Stimulated activated naive CD8-positive, alpha-beta T cell treated with anti-CD3 and anti-CD28 coated beads, Interleukin-15, amount 100 ng/mL, for 72 hours (primary cell): ENCODE results near the gene TRIM65.

ENCODE experiments used
- ATAC-seq: fragments of 150-1000 bp; cut with Tn5 transposase; 2 replicates; pipeline ENCODE4 v1.10.0; 2021; ENCODE audit warnings: mild to moderate bottlenecking, moderate library complexity
- DNase-seq, 2 donors: peaks; one replicate each; pipeline ENCODE4 v3.0.0; 2021 to 2022
- H3K27ac Mint-ChIP-seq, 2 donors: one replicate each; pipeline ENCODE4 v1.8.0; 2022; ENCODE audit warnings: mild to moderate bottlenecking in 2 of 2, mixed read lengths in 2 of 2, moderate library complexity in 2 of 2
- H3K27me3 Mint-ChIP-seq: one replicate; pipeline ENCODE4 v1.8.0; 2022; ENCODE audit warnings: mixed read lengths
- H3K4me1 Mint-ChIP-seq: one replicate; pipeline ENCODE4 v1.8.0; 2022; ENCODE audit warnings: mild to moderate bottlenecking, mixed read lengths
- H3K4me3 Mint-ChIP-seq, 2 donors: one replicate each; pipeline ENCODE4 v1.8.0; 2022; ENCODE audit warnings: mild to moderate bottlenecking in 2 of 2, mixed read lengths in 2 of 2, moderate library complexity in 1 of 2
- H3K9me3 Mint-ChIP-seq, 2 donors: one replicate each; pipeline ENCODE4 v1.8.0; 2022; ENCODE audit warnings: mixed read lengths in 2 of 2

TRIM65 gene

GRCh38 chr17:75846692-75847613 is 49.8 kb downstream of the TRIM65 start:
- H3K4me1 Mint-ChIP-seq: peaks cover 43% of the 10 kb centered on the region
- no peak overlapping the region for H3K4me3 Mint-ChIP-seq
- no peak for ATAC-seq
- H3K9me3 Mint-ChIP-seq: no peaks in the 10 kb centered on the region
- H3K27me3 Mint-ChIP-seq: no peaks in the 10 kb centered on the region
- DNase-seq: no peak
- peak overlapping the region in 1 of 2 donors; percentile 59 for H3K27ac Mint-ChIP-seq

GRCh38 chr17:75845933-75846691 is 50.6 kb downstream of the TRIM65 start:
- Mint-ChIP-seq H3K4me3 (no peak overlapping the region), H3K27me3 (no peaks in the 10 kb centered on the region), H3K4me1 (peaks cover 45% of the 10 kb centered on the region), H3K27ac (peak overlapping the region in 1 of 2 donors; percentile 92), H3K9me3 (no peaks in the 10 kb centered on the region)
- no peak for DNase-seq
- no peak for ATAC-seq

- ATAC-seq: peak; percentile 69
- peak; percentile 58 to 80 for DNase-seq
- H3K9me3 Mint-ChIP-seq: no peaks in the 10 kb centered on the region
- no peaks in the 10 kb centered on the region for H3K27me3 Mint-ChIP-seq
- H3K27ac Mint-ChIP-seq: peak overlapping the region; percentile 59 to 61
- H3K4me1 Mint-ChIP-seq: peaks cover 50% of the 10 kb centered on the region
- peak overlapping the region; percentile 88 to 98 for H3K4me3 Mint-ChIP-seq
These were observed 51.6 kb downstream of the TRIM65 start for GRCh38 chr17:75845058-75845711.

DNA sequence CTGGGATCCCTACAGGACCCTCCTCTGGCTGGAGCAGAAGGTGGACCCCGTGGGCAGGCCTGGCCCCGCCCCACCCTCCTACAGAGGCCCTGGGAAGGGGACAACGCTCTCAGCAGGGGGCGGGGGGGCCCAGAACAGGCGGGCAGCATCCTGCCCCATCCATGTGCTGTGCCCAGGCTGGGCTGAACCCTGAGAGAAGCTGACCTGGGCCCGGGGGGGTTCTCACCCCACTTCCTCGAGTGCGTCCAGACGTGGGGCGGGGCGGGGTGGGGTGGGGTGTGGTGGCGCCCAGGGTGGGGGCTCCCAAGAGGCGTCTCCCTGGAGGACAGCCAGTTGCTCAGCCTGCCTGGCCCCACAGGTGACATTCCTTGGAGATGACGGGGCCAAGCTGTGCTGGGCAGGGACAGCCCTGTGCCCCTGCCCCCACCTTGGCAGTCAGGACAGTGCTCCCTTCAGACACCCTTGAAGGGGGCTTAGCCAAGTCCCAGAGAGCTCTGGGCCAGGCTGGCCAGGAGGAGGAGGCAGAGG is 52.2 kb downstream of the TRIM65 start:
- Mint-ChIP-seq H3K9me3 (no peaks in the 10 kb centered on the region), H3K27me3 (no peaks in the 10 kb centered on the region), H3K4me1 (peaks cover 51% of the 10 kb centered on the region), H3K4me3 (peak overlapping the region; percentile 88 to 98), H3K27ac (peak overlapping the region; percentile 99)
- DNase-seq (no peak), ATAC-seq (peak; percentile 46)

DNA sequence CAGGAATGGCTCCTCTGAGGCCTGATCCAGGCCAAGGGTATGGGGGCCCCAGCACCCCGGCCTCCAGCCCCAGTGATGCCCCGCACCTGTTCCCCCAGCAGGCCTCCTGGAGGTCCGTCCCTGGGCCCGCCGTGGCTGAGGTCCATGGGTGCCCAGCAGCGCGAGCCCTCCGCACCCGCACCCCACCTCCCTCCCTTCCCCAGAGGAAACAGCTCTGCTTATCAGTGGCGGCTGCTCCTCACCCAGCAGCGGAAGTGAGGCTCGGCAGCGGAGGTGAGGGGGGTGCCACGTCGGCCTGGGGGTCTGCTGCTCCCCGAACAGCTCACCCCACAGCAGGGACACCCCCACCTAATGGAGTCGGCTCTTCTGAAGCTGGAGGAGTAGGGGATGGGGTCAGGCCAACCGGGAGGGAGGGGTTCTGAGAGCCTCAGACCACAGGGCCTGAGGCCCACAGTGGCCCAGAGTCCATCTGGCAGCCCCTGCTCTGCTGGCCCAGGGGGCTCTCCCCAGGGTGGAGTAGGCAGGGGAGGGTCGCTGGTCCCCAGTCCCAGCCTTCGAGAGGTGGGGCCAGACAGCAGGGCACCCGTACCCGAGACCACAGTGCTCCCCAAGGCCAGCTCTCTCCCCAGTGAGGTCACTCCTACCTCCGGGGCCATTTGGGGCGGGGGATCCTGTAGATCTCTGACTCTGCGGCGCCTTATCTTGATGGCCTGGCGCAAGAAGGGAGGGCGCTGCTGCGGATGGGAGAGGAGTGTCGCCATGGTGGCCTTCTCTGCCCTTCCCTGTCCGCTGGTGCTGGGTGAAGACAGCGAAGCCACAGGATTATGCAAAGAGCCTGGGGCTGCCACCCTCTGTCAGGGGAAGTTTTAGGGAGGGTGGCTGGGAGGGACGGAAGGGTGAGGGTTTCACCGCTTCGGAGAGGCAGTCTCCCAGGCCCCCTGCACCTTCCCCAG is 52.9 kb downstream of the TRIM65 start, which contains the start of gene UNC13D:
Gene UNC13D, minus strand, starts transcription at position 828 of the 953 bp plus-strand sequence. Its CDS starts 67 bp downstream, at position 761.
- H3K27me3 Mint-ChIP-seq: no peaks in the 10 kb centered on the region
- peak within 1 kb of the TSS; percentile 99 for H3K27ac Mint-ChIP-seq
- H3K4me1 Mint-ChIP-seq: peaks cover 53% of the 10 kb centered on the region
- DNase-seq: peak; percentile 55 to 65
- H3K9me3 Mint-ChIP-seq: no peaks in the 10 kb centered on the region
- H3K4me3 Mint-ChIP-seq: peak within 1 kb of the TSS; percentile 88 to 98
- peak; percentile 71 for ATAC-seq

GRCh38 chr17:75842963-75843576 is 53.7 kb downstream of the TRIM65 start:
- peaks cover 50% of the 10 kb centered on the region for H3K4me1 Mint-ChIP-seq
- no peaks in the 10 kb centered on the region for H3K9me3 Mint-ChIP-seq
- peak; percentile 44 for ATAC-seq
- no peaks in the 10 kb centered on the region for H3K27me3 Mint-ChIP-seq
- peak overlapping the region; percentile 88 to 98 for H3K4me3 Mint-ChIP-seq
- peak; percentile 29 to 52 for DNase-seq
- H3K27ac Mint-ChIP-seq: peak overlapping the region; percentile 91 to 99

GRCh38 chr17:75842411-75842810 is 54.3 kb downstream of the TRIM65 start:
- Mint-ChIP-seq H3K4me3 (peak overlapping the region; percentile 88 to 98), H3K27me3 (no peaks in the 10 kb centered on the region), H3K27ac (peak overlapping the region in 1 of 2 donors; percentile 46), H3K9me3 (no peaks in the 10 kb centered on the region), H3K4me1 (peaks cover 44% of the 10 kb centered on the region)
- no peak for ATAC-seq
- DNase-seq: no peak

GRCh38 chr17:75840799-75841164 is 56.0 kb downstream of the TRIM65 start:
- H3K9me3 Mint-ChIP-seq: no peaks in the 10 kb centered on the region
- ATAC-seq (no peak), DNase-seq (no peak)
- peak overlapping the region in 1 of 2 donors; percentile 26 for H3K4me3 Mint-ChIP-seq
- H3K4me1 Mint-ChIP-seq: peaks cover 47% of the 10 kb centered on the region
- no peak overlapping the region for H3K27ac Mint-ChIP-seq
- H3K27me3 Mint-ChIP-seq: no peaks in the 10 kb centered on the region

DNA sequence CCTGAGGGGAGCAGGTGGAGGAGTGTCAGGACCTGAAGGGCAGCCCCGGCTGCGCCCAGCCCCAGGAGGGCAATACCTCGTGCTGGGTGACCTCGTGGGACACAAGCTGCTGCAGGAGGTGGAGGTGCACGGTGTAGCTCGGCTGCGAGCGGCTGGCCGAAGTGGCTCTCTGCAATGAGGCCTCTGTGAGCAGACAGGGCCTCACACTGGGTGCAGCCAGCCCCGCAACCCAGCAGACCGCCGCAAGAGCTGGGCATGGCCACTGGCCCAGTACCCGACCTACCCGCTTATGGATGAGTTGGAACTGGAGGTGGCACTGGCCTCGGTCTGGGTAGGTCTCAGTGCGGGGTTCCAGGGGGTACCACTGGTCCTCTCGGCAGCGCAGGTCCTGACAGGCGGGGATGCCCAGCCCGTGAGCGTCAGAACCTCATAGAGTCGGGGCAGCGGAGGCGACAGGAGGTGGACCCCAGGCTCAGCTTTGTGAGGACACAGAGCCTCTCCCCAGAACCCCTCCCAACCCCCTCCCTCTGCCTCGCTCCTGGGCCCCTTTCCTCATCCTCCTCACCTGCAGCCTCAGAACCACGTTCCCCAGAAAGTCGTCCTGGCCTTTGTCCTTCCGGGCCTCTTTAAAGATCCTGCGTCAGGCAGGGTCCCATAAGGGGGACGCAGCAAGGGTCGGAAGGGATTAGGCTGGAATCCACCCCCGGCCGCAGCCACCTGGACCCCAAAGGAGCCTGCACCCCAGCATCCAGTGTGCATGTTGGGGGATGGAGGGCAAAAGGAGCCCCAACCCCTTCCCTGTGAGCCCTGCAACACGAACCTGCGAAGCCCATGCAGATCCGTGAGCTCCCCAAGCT is 56.6 kb downstream of the TRIM65 start:
- Mint-ChIP-seq H3K9me3 (no peaks in the 10 kb centered on the region), H3K4me1 (peaks cover 47% of the 10 kb centered on the region), H3K27me3 (no peaks in the 10 kb centered on the region), H3K4me3 (no peak overlapping the region), H3K27ac (no peak overlapping the region)
- ATAC-seq (no peak), DNase-seq (no peak)
